ENCODE results near the gene NFU1.

DNA sequence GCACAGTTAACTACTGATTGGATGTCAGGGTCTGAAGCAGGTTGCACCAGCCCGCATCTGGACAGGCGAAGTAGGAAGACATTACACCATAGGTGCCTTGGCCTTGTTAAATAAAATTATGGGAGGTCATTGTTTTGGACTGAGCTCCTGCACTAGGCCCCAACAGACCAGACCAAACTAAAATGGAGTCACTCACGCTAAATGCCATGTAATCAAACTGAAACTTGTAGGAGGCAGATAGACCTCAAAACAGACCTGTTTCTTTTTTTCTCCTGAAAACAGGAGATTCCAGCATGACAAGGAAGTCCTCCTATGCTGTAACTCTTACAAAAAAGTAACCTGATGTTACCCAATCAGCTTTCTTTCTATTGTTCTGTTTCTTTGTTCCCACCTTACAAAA is 15.5 kb upstream of the NFU1 start:
- TF ChIP-seq, protein P1, sequence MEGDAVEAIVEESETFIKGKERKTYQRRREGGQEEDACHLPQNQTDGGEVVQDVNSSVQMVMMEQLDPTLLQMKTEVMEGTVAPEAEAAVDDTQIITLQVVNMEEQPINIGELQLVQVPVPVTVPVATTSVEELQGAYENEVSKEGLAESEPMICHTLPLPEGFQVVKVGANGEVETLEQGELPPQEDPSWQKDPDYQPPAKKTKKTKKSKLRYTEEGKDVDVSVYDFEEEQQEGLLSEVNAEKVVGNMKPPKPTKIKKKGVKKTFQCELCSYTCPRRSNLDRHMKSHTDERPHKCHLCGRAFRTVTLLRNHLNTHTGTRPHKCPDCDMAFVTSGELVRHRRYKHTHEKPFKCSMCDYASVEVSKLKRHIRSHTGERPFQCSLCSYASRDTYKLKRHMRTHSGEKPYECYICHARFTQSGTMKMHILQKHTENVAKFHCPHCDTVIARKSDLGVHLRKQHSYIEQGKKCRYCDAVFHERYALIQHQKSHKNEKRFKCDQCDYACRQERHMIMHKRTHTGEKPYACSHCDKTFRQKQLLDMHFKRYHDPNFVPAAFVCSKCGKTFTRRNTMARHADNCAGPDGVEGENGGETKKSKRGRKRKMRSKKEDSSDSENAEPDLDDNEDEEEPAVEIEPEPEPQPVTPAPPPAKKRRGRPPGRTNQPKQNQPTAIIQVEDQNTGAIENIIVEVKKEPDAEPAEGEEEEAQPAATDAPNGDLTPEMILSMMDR (conservative IDR thresholded peaks at IDR 0.05) = no peak
- TF ChIP-seq EZH2 (IDR thresholded peaks at IDR 0.05; ENCODE audit: low read depth) = no peak

Measured in PC-9 (cell line).